Prostate gland (tissue), 2 donors: ENCODE results near the gene SPATA12.

Experiments
- CTCF ChIP-seq, 4 experiments: fragments of 200-600 bp in 2 of 4; fragments of 450-650 bp in 2 of 4; sonication (generic) in 2 of 4; IDR thresholded peaks; 1 replicate in 3 of 4; 2 replicates in 1 of 4; pipeline ENCODE4 v1.5.1; 2016 to 2019; ENCODE audit warnings: antibody characterized with exemption in 4 of 4, mild to moderate bottlenecking in 2 of 4, moderate library complexity in 2 of 4
- POLR2A ChIP-seq: fragments of 450-650 bp; IDR thresholded peaks from one replicate; pipeline ENCODE4 v1.6.1; 2016; ENCODE audit warnings: antibody characterized with exemption, mild to moderate bottlenecking

GRCh38 chr3:57063032-57063431 lies 2.6 kb downstream of the SPATA12 start:
- TF ChIP-seq POLR2A (no peak), CTCF (IDR thresholded peaks at IDR 0.05) (no peak)
